GM12873 (cell line): Measurements from ENCODE around the gene ESRRA.

Source experiments
- CTCF ChIP-seq: IDR thresholded peaks from 2 replicates; pipeline ENCODE4 v1.5.1; 2012; ENCODE audit warnings: low read depth, mild to moderate bottlenecking, moderate library complexity, low read length, control low read depth; ENCODE audit not compliant: insufficient read depth; ENCODE audit errors: missing control alignments

Gene ESRRA

GRCh38 chr11:64291262-64291751, 14.0 kb upstream of the ESRRA start, which contains the start of gene KCNK4:
TSS of gene KCNK4 (plus strand) at chr11:64291302. CDS start at chr11:64293019, 1,717 bp downstream.
- no peak for TF ChIP-seq CTCF

GRCh38 chr11:64291752-64292459, 13.4 kb upstream of the ESRRA start:
- no peak for TF ChIP-seq CTCF

- TF ChIP-seq CTCF: no peak
Observed at GRCh38 chr11:64292460-64293254, 12.7 kb upstream of the ESRRA start.

GRCh38 chr11:64294774-64295173, 10.6 kb upstream of the ESRRA start:
- TF ChIP-seq CTCF: no peak

GRCh38 chr11:64295760-64296159, 9.6 kb upstream of the ESRRA start:
- TF ChIP-seq CTCF: no peak

GRCh38 chr11:64296236-64296635, 9.1 kb upstream of the ESRRA start:
- TF ChIP-seq CTCF: no peak
